ENCODE results near the gene PODXL. TPM values are rescaled to one million over a fixed set of nuclear protein-coding genes. Genes with fewer than 3 reads are reported as not detected.

Gene PODXL
- total RNA-seq, 2 donors from 2014 or later = 23.0 to 50.8 TPM

- Histone ChIP-seq H3K36me3 (no peaks in the 10 kb centered on the region), H3K27me3 (replicated peaks; ENCODE audit: insufficient read depth) (no peaks in the 10 kb centered on the region), H3K4me3 (no peak overlapping the region), H3K9me3 (no peaks in the 10 kb centered on the region), H3K27ac (no peak overlapping the region), H3K4me1 (ENCODE audit: control insufficient read depth in 1 of 2, low read depth in 2 of 2) (no peaks in the 10 kb centered on the region)
- ATAC-seq (ENCODE audit: insufficient number of reproducible peaks, low FRiP score, low read depth) (no peak), DNase-seq (ENCODE audit: low spot score) (no peak)
- no peak for TF ChIP-seq CTCF (IDR thresholded peaks at IDR 0.05)
These were observed 11.8 kb downstream of the PODXL start for GRCh38 chr7:131544449-131545301.

DNA sequence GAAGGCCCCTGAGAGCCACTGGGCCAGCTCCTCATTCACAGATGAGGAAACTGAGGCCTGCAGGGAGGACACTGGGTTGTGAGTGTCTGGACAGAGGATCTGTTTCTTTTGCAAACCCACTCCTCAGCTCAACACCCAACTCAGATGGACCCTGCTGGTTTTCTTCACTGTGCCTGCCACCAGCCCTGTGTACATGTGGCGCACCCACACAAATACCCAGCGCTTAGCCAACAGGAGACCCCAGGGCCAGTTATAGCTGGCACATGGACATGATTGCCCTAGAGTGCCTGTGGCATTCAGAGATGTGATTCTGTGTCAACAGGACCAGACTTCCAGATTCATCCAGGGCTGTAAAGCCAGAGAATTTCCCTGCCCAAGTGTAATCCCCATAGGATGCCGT, 12.4 kb downstream of the PODXL start:
- Histone ChIP-seq H3K36me3 (no peaks in the 10 kb centered on the region), H3K4me3 (no peak overlapping the region), H3K27ac (no peak overlapping the region), H3K4me1 (ENCODE audit: control insufficient read depth in 1 of 2, low read depth in 2 of 2) (no peaks in the 10 kb centered on the region), H3K9me3 (no peaks in the 10 kb centered on the region), H3K27me3 (replicated peaks; ENCODE audit: insufficient read depth) (no peaks in the 10 kb centered on the region)
- ATAC-seq (ENCODE audit: insufficient number of reproducible peaks, low FRiP score, low read depth) (no peak), DNase-seq (ENCODE audit: low spot score) (no peak)
- no peak for TF ChIP-seq CTCF (IDR thresholded peaks at IDR 0.05)

DNA sequence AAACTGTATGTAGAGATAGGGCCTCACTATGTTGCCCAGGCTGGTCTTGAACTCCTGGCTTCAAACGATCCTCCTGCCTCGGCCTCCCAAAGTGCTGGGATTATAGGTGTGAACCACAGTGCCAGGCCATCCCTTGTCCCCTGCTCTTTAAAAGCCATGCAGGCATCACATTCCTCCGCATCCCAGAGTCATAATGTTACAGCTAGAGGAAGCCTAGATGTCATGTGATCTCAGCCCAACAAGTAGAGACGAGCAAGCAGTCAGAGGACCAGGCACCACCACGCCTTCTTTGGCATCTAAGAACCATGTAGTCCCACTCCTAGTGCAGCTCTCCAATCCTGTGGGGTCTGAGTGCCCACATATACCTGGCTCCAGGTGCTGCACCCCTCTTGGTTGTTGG, 13.1 kb downstream of the PODXL start:
- Histone ChIP-seq H3K27me3 (replicated peaks; ENCODE audit: insufficient read depth) (no peaks in the 10 kb centered on the region), H3K4me3 (no peak overlapping the region), H3K27ac (no peak overlapping the region), H3K4me1 (ENCODE audit: control insufficient read depth in 1 of 2, low read depth in 2 of 2) (no peaks in the 10 kb centered on the region), H3K9me3 (no peaks in the 10 kb centered on the region), H3K36me3 (no peaks in the 10 kb centered on the region)
- no peak for TF ChIP-seq CTCF (IDR thresholded peaks at IDR 0.05)
- ATAC-seq (ENCODE audit: insufficient number of reproducible peaks, low FRiP score, low read depth) (no peak), DNase-seq (ENCODE audit: low spot score) (no peak)

- Histone ChIP-seq H3K27ac (no peak overlapping the region), H3K27me3 (replicated peaks; ENCODE audit: insufficient read depth) (no peaks in the 10 kb centered on the region), H3K36me3 (no peaks in the 10 kb centered on the region), H3K4me3 (no peak overlapping the region), H3K4me1 (ENCODE audit: control insufficient read depth in 1 of 2, low read depth in 2 of 2) (no peaks in the 10 kb centered on the region), H3K9me3 (no peaks in the 10 kb centered on the region)
- TF ChIP-seq CTCF (IDR thresholded peaks at IDR 0.05) = no peak
- ATAC-seq (ENCODE audit: insufficient number of reproducible peaks, low FRiP score, low read depth) (no peak), DNase-seq (ENCODE audit: low spot score) (no peak)
These were observed 15.8 kb downstream of the PODXL start for GRCh38 chr7:131540491-131541162.

GRCh38 chr7:131538813-131539179, 17.6 kb downstream of the PODXL start:
- no peak overlapping the region for H3K27ac ChIP-seq

More at GRCh38 chr7:131538813-131539179, 17.6 kb downstream of the PODXL start:
- Histone ChIP-seq H3K4me1 (ENCODE audit: control insufficient read depth in 1 of 2, low read depth in 2 of 2) (no peaks in the 10 kb centered on the region), H3K4me3 (no peak overlapping the region), H3K27me3 (replicated peaks; ENCODE audit: insufficient read depth) (no peaks in the 10 kb centered on the region), H3K36me3 (no peaks in the 10 kb centered on the region), H3K9me3 (no peaks in the 10 kb centered on the region)
- ATAC-seq (ENCODE audit: insufficient number of reproducible peaks, low FRiP score, low read depth) = no peak
- TF ChIP-seq CTCF (IDR thresholded peaks at IDR 0.05) = no peak
- no peak for DNase-seq (ENCODE audit: low spot score)
